NCI-H1048 (cell line): ENCODE data around the gene CARD6.
"Not testable (repeated sequence)": the region's sequence is repeated elsewhere in the genome, so short reads cannot be mapped to it uniquely, and the experiment has no call there.

Experiments
- DNase-seq: peaks from one replicate; lab custom pipeline; 2025; lab: John Stamatoyannopoulos, UW

The CARD6 gene

GRCh38 chr5:40841068-40841805 lies at the start of gene CARD6:
TSS of gene CARD6 (plus strand) at chr5:40841367. CDS start at chr5:40841383, 16 bp downstream.
- no peak for DNase-seq

- no peak for DNase-seq
Observed at GRCh38 chr5:40791715-40792139, 49.4 kb upstream of the CARD6 start.

GRCh38 chr5:40792691-40793090 lies 48.5 kb upstream of the CARD6 start:
- not testable (repeated sequence) for DNase-seq

GRCh38 chr5:40794340-40794739 lies 46.8 kb upstream of the CARD6 start:
- not testable (repeated sequence) for DNase-seq

- DNase-seq = not testable (repeated sequence)
Observed at GRCh38 chr5:40794877-40795276, 46.3 kb upstream of the CARD6 start.

GRCh38 chr5:40796487-40796889 lies 44.7 kb upstream of the CARD6 start:
- no peak for DNase-seq

GRCh38 chr5:40797273-40798011 lies 43.7 kb upstream of the CARD6 start:
- DNase-seq = no peak

- peak; percentile 67 for DNase-seq
Observed at GRCh38 chr5:40798012-40798800, 43.0 kb upstream of the CARD6 start, which contains the start of gene PRKAA1. TSS of gene PRKAA1 (minus strand) at chr5:40798374. CDS start at chr5:40798189, 185 bp downstream.

- no peak for DNase-seq
Observed at GRCh38 chr5:40798801-40799210, 42.4 kb upstream of the CARD6 start.

- no peak for DNase-seq
Observed at GRCh38 chr5:40799258-40799657, 41.9 kb upstream of the CARD6 start.

- DNase-seq = no peak
Observed at GRCh38 chr5:40801771-40802562, 39.2 kb upstream of the CARD6 start.

- no peak for DNase-seq
Observed at GRCh38 chr5:40812125-40812524, 29.0 kb upstream of the CARD6 start.

GRCh38 chr5:40813698-40814281 lies 27.4 kb upstream of the CARD6 start:
- DNase-seq = no peak

- no peak for DNase-seq
Observed at GRCh38 chr5:40823459-40823858, 17.7 kb upstream of the CARD6 start.

GRCh38 chr5:40825461-40826043 lies 15.6 kb upstream of the CARD6 start:
- DNase-seq = not testable (repeated sequence)

- DNase-seq = no peak
Observed at GRCh38 chr5:40826489-40827187, 14.5 kb upstream of the CARD6 start.

GRCh38 chr5:40827188-40827977 lies 13.8 kb upstream of the CARD6 start:
- no peak for DNase-seq

- DNase-seq = no peak
Observed at GRCh38 chr5:40828021-40828631, 13.0 kb upstream of the CARD6 start.
